Measurements from ENCODE around the gene DAP. TPM values are rescaled to one million over a fixed set of nuclear protein-coding genes. Genes with fewer than 3 reads are reported as not detected.
A peak's percentile ranks its signal among the peaks of the same experiment; 100 is the strongest.
"Not testable (repeated sequence)": the region's sequence is repeated elsewhere in the genome, so short reads cannot be mapped to it uniquely, and the experiment has no call there.

Gene DAP
- total RNA-seq, 2 donors from 2014 or later, result 40.1 to 54.5 TPM

GRCh38 chr5:10648806-10649665 lies 112.0 kb downstream of the DAP start:
- no peaks in the 10 kb centered on the region for H3K36me3 Mint-ChIP-seq (ENCODE audit: low read depth)
- H3K4me3 Mint-ChIP-seq, result no peak overlapping the region
- no peak overlapping the region for H3K27ac Mint-ChIP-seq
- peaks cover 9% of the 10 kb centered on the region for H3K4me1 Mint-ChIP-seq
- no peaks in the 10 kb centered on the region for H3K27me3 Mint-ChIP-seq
- DNase-seq (no peak), ATAC-seq (no peak)
- no peaks in the 10 kb centered on the region for H3K9me3 ChIP-seq (ENCODE audit: control insufficient read depth, low read length, poor library complexity, severe bottlenecking)

- H3K36me3 Mint-ChIP-seq (ENCODE audit: low read depth), result no peaks in the 10 kb centered on the region
- no peak overlapping the region for H3K4me3 Mint-ChIP-seq
- peaks cover 6% of the 10 kb centered on the region for H3K4me1 Mint-ChIP-seq
- no peaks in the 10 kb centered on the region for H3K27me3 Mint-ChIP-seq
- ATAC-seq, result no peak
- no peak for DNase-seq
- no peaks in the 10 kb centered on the region for H3K9me3 ChIP-seq (ENCODE audit: control insufficient read depth, low read length, poor library complexity, severe bottlenecking)
- no peak overlapping the region for H3K27ac Mint-ChIP-seq
These were observed 113.4 kb downstream of the DAP start for GRCh38 chr5:10647640-10648039.

- Mint-ChIP-seq H3K27me3 (no peaks in the 10 kb centered on the region), H3K4me1 (peaks cover 11% of the 10 kb centered on the region), H3K4me3 (no peak overlapping the region), H3K36me3 (ENCODE audit: low read depth) (peaks cover 4% of the 10 kb centered on the region), H3K27ac (no peak overlapping the region)
- no peak for DNase-seq
- ATAC-seq, result no peak
- H3K9me3 ChIP-seq (ENCODE audit: control insufficient read depth, low read length, poor library complexity, severe bottlenecking), result no peaks in the 10 kb centered on the region
These were observed 115.4 kb downstream of the DAP start for GRCh38 chr5:10645671-10646070.

- no peak overlapping the region for H3K27ac Mint-ChIP-seq
- no peak for ATAC-seq
- peaks cover 11% of the 10 kb centered on the region for H3K4me1 Mint-ChIP-seq
- DNase-seq, result no peak
- no peaks in the 10 kb centered on the region for H3K27me3 Mint-ChIP-seq
- peaks cover 4% of the 10 kb centered on the region for H3K36me3 Mint-ChIP-seq (ENCODE audit: low read depth)
- H3K4me3 Mint-ChIP-seq, result no peak overlapping the region
- H3K9me3 ChIP-seq (ENCODE audit: control insufficient read depth, low read length, poor library complexity, severe bottlenecking), result no peaks in the 10 kb centered on the region
These were observed 115.9 kb downstream of the DAP start for GRCh38 chr5:10645146-10645545.

GRCh38 chr5:10644192-10644591 lies 116.8 kb downstream of the DAP start:
- H3K9me3 ChIP-seq (ENCODE audit: control insufficient read depth, low read length, poor library complexity, severe bottlenecking), result no peaks in the 10 kb centered on the region
- H3K27me3 Mint-ChIP-seq, result no peaks in the 10 kb centered on the region
- ATAC-seq, result no peak
- peaks cover 11% of the 10 kb centered on the region for H3K4me1 Mint-ChIP-seq
- H3K36me3 Mint-ChIP-seq (ENCODE audit: low read depth), result peaks cover 4% of the 10 kb centered on the region
- H3K27ac Mint-ChIP-seq, result no peak overlapping the region
- H3K4me3 Mint-ChIP-seq, result no peak overlapping the region
- no peak for DNase-seq

- Mint-ChIP-seq H3K4me3 (no peak overlapping the region), H3K27me3 (no peaks in the 10 kb centered on the region), H3K4me1 (peaks cover 11% of the 10 kb centered on the region), H3K36me3 (ENCODE audit: low read depth) (peaks cover 9% of the 10 kb centered on the region), H3K27ac (peak overlapping the region; percentile 21)
- no peak for ATAC-seq
- no peak for DNase-seq
- H3K9me3 ChIP-seq (ENCODE audit: control insufficient read depth, low read length, poor library complexity, severe bottlenecking), result no peaks in the 10 kb centered on the region
These were observed 118.7 kb downstream of the DAP start for GRCh38 chr5:10642367-10642766.

DNA sequence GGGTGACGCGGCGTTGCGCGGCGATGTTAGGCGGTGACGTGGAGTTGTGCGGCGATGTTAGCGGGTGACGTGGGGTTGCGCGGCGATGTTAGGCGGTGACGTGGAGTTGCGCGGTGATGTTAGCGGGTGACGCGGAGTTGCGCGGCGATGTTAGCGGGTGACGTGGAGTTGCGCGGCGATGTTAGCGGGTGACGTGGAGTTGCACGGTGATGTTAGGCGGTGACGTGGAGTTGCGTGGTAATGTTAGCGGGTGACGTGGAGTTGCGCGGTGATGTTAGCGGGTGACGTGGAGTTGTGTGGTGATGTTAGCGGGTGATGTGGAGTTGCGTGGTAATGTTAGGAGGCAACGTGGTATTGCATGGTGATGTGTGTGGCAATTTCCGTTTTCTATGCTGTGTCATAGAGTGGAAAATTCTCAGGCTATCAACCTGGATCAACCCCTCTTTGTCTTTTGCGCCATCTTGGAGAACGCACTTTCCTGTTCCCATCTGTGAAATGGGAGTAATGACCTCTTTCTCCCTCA lies 121.1 kb downstream of the DAP start:
- no peak overlapping the region for H3K4me3 Mint-ChIP-seq
- H3K36me3 Mint-ChIP-seq (ENCODE audit: low read depth), result peaks cover 9% of the 10 kb centered on the region
- no peaks in the 10 kb centered on the region for H3K9me3 ChIP-seq (ENCODE audit: control insufficient read depth, low read length, poor library complexity, severe bottlenecking)
- H3K27ac Mint-ChIP-seq, result no peak overlapping the region
- H3K4me1 Mint-ChIP-seq, result peaks cover 17% of the 10 kb centered on the region
- ATAC-seq (no peak), DNase-seq (no peak)
- no peaks in the 10 kb centered on the region for H3K27me3 Mint-ChIP-seq

GRCh38 chr5:10638723-10639122 lies 122.3 kb downstream of the DAP start:
- H3K4me3 Mint-ChIP-seq; H3K27me3 Mint-ChIP-seq; H3K9me3 ChIP-seq (ENCODE audit: control insufficient read depth, low read length, poor library complexity, severe bottlenecking); H3K27ac Mint-ChIP-seq; H3K36me3 Mint-ChIP-seq (ENCODE audit: low read depth); ATAC-seq; DNase-seq: not testable (repeated sequence)
- H3K4me1 Mint-ChIP-seq, result peaks cover 20% of the 10 kb centered on the region

DNA sequence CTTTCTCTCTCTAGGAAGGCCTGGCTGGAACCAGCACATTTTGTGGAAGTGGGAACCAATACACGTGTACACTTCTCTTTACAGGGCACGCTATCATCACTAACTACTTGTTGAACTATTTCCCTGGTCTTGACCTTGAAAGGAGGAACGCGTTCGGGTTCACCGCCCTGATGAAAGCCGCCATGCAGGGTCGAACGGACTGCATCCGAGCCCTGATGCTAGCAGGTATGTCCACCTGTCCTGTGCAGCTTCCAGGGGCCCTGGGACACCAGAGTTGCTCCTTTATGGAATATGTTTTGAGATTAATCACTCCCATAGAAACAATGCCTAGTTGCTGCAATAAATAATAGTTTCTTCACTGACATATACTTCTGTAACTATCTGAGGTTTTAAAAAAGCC lies 123.1 kb downstream of the DAP start:
- Mint-ChIP-seq H3K27me3 (no peaks in the 10 kb centered on the region), H3K36me3 (ENCODE audit: low read depth) (peaks cover 9% of the 10 kb centered on the region), H3K27ac (no peak overlapping the region), H3K4me3 (no peak overlapping the region), H3K4me1 (peaks cover 23% of the 10 kb centered on the region)
- DNase-seq, result no peak
- ATAC-seq, result no peak
- no peaks in the 10 kb centered on the region for H3K9me3 ChIP-seq (ENCODE audit: control insufficient read depth, low read length, poor library complexity, severe bottlenecking)

DNA sequence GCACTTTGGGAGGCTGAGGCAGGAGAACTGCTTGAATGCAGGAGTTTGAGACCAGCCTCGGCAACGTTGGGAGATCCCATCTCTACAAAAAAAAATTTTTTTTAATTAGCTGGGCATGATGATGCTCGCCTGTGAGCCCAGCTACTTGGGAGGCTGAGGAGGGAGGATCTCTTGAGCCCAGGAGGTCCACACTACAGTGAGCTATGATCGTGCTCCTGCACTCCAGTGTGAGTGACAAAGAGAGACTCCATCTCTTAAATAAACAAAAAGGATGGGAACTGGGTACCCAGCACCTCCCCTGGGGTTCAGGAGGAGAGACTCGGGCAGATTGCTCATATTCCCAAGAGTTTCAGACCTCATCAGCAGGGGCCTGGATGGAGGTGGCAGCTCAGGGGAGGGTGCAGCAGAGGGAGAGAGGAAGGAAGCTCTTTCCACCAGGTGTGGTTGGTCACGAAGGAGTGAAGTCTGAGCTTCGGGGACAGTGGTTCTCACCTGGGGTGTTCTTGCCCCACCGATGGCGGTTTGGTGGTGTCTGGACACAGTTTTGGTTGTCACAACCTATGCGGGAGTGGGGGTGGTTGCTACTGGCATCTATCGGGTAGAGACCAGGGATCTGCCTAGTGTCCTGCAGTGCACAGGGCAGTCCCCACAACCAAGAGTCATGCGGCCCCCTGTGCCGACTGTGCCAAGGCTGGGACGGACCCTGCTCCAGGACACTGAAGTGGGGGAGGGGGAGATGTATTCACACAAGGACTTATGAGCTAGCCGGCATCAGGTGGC lies 124.5 kb downstream of the DAP start:
- DNase-seq (no peak), ATAC-seq (no peak)
- Mint-ChIP-seq H3K27ac (peak overlapping the region; percentile 80), H3K27me3 (peaks cover 1% of the 10 kb centered on the region), H3K4me3 (peak overlapping the region; percentile 31), H3K36me3 (ENCODE audit: low read depth) (peaks cover 4% of the 10 kb centered on the region), H3K4me1 (peaks cover 28% of the 10 kb centered on the region)
- H3K9me3 ChIP-seq (ENCODE audit: control insufficient read depth, low read length, poor library complexity, severe bottlenecking), result no peaks in the 10 kb centered on the region

- H3K9me3 ChIP-seq (ENCODE audit: control insufficient read depth, low read length, poor library complexity, severe bottlenecking), result no peaks in the 10 kb centered on the region
- ATAC-seq, result no peak
- H3K36me3 Mint-ChIP-seq (ENCODE audit: low read depth), result peaks cover 4% of the 10 kb centered on the region
- H3K4me1 Mint-ChIP-seq, result peaks cover 34% of the 10 kb centered on the region
- H3K27me3 Mint-ChIP-seq, result peaks cover 8% of the 10 kb centered on the region
- H3K27ac Mint-ChIP-seq, result peak overlapping the region; percentile 80
- DNase-seq, result no peak
- no peak overlapping the region for H3K4me3 Mint-ChIP-seq
These were observed 125.1 kb downstream of the DAP start for GRCh38 chr5:10635867-10636350.

GRCh38 chr5:10635257-10635866 lies 125.7 kb downstream of the DAP start:
- H3K27ac Mint-ChIP-seq, result peak overlapping the region; percentile 80
- H3K36me3 Mint-ChIP-seq (ENCODE audit: low read depth), result peaks cover 4% of the 10 kb centered on the region
- DNase-seq, result no peak
- ATAC-seq, result peak; percentile 74
- no peaks in the 10 kb centered on the region for H3K9me3 ChIP-seq (ENCODE audit: control insufficient read depth, low read length, poor library complexity, severe bottlenecking)
- H3K4me3 Mint-ChIP-seq, result peak overlapping the region; percentile 39
- peaks cover 39% of the 10 kb centered on the region for H3K4me1 Mint-ChIP-seq
- peaks cover 10% of the 10 kb centered on the region for H3K27me3 Mint-ChIP-seq

GRCh38 chr5:10634562-10634961 lies 126.5 kb downstream of the DAP start:
- peak overlapping the region; percentile 80 for H3K27ac Mint-ChIP-seq
- H3K36me3 Mint-ChIP-seq (ENCODE audit: low read depth), result peaks cover 9% of the 10 kb centered on the region
- H3K4me1 Mint-ChIP-seq, result peaks cover 44% of the 10 kb centered on the region

More at GRCh38 chr5:10634562-10634961, 126.5 kb downstream of the DAP start:
- ATAC-seq, result no peak
- no peaks in the 10 kb centered on the region for H3K9me3 ChIP-seq (ENCODE audit: control insufficient read depth, low read length, poor library complexity, severe bottlenecking)
- Mint-ChIP-seq H3K4me3 (no peak overlapping the region), H3K27me3 (peaks cover 18% of the 10 kb centered on the region)
- DNase-seq, result no peak
